GM19467 (cell line): ENCODE data around the gene TNIK.

Source experiments
- ATAC-seq: cut with Tn5 transposase; IDR thresholded peaks from one replicate; pipeline ENCODE4 v1.9.1; 2021; ENCODE audit warnings: mild to moderate bottlenecking, moderate library complexity; ENCODE audit not compliant: unreplicated experiment

TNIK gene

GRCh38 chr3:171420667-171421066 is 39.5 kb downstream of the TNIK start:
- ATAC-seq, result no peak

GRCh38 chr3:171419457-171419856 is 40.7 kb downstream of the TNIK start:
- no peak for ATAC-seq

GRCh38 chr3:171417813-171418212 is 42.4 kb downstream of the TNIK start:
- ATAC-seq, result no peak

- ATAC-seq, result no peak
Measured at GRCh38 chr3:171417137-171417536, 43.1 kb downstream of the TNIK start.

- ATAC-seq, result no peak
Measured at GRCh38 chr3:171416666-171417065, 43.5 kb downstream of the TNIK start.

GRCh38 chr3:171416061-171416460 is 44.1 kb downstream of the TNIK start:
- ATAC-seq, result no peak

- no peak for ATAC-seq
Measured at GRCh38 chr3:171415070-171415469, 45.1 kb downstream of the TNIK start.

- no peak for ATAC-seq
Measured at GRCh38 chr3:171412473-171412872, 47.7 kb downstream of the TNIK start.

GRCh38 chr3:171412054-171412453 is 48.2 kb downstream of the TNIK start:
- no peak for ATAC-seq

- no peak for ATAC-seq
Measured at GRCh38 chr3:171410186-171410585, 50.0 kb downstream of the TNIK start.

GRCh38 chr3:171407759-171408158 is 52.4 kb downstream of the TNIK start:
- no peak for ATAC-seq

- ATAC-seq, result no peak
Measured at GRCh38 chr3:171404376-171404967, 55.7 kb downstream of the TNIK start.

- ATAC-seq, result no peak
Measured at GRCh38 chr3:171402281-171402680, 57.9 kb downstream of the TNIK start.

GRCh38 chr3:171401432-171401831 is 58.8 kb downstream of the TNIK start:
- ATAC-seq, result no peak

GRCh38 chr3:171399842-171400241 is 60.4 kb downstream of the TNIK start:
- no peak for ATAC-seq

- ATAC-seq, result no peak
Measured at GRCh38 chr3:171398343-171398742, 61.9 kb downstream of the TNIK start.

GRCh38 chr3:171397089-171397488 is 63.1 kb downstream of the TNIK start:
- ATAC-seq, result no peak

GRCh38 chr3:171396048-171396447 is 64.2 kb downstream of the TNIK start:
- no peak for ATAC-seq

- no peak for ATAC-seq
Measured at GRCh38 chr3:171393032-171393744, 67.0 kb downstream of the TNIK start.

GRCh38 chr3:171391432-171391831 is 68.8 kb downstream of the TNIK start:
- no peak for ATAC-seq

GRCh38 chr3:171390051-171390941 is 69.9 kb downstream of the TNIK start:
- ATAC-seq, result no peak

GRCh38 chr3:171389491-171389890 is 70.7 kb downstream of the TNIK start:
- no peak for ATAC-seq
